IMR-90 (cell line): Measurements from ENCODE around the gene ST6GALNAC3.

Source experiments
- MAZ ChIP-seq: IDR thresholded peaks from 2 replicates; pipeline ENCODE4 v1.6.1; 2012; ENCODE audit warnings: low read depth, mild to moderate bottlenecking, low read length, improper control_type of control experiment, moderate library complexity, borderline replicate concordance
- TF ChIP-seq, protein P1 (sequence below): fragments of 150-350 bp; IDR thresholded peaks from 2 replicates; pipeline ENCODE4 v1.6.1; 2017; ENCODE audit warnings: mild to moderate bottlenecking, antibody characterized with exemption, low read length, low read depth

DNA sequence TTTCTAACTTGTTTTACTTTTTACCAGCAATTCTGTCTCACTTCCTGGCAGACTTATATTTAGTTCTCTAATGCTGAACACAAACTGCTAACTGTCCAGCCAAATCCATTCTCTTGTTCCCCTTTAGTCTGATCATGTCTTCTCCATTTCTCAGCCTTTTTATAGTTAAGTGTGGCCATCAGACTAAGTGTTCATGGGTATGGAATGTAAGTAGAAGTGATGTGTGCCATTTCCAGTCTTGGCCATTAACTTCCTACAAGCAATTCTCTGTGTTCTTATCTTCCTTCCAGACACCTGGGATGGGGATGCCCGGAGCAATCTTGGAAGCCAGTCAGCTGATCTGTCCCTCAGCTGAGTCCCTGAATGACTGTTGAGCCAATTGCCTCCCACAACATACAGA, 165.8 kb downstream of the ST6GALNAC3 start:
- TF ChIP-seq MAZ, result no peak
- TF ChIP-seq, protein P1, sequence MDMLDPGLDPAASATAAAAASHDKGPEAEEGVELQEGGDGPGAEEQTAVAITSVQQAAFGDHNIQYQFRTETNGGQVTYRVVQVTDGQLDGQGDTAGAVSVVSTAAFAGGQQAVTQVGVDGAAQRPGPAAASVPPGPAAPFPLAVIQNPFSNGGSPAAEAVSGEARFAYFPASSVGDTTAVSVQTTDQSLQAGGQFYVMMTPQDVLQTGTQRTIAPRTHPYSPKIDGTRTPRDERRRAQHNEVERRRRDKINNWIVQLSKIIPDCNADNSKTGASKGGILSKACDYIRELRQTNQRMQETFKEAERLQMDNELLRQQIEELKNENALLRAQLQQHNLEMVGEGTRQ, result no peak
